ENCODE data around the gene PDE2A. TPM values are rescaled to one million over a fixed set of nuclear protein-coding genes. Genes with fewer than 3 reads are reported as not detected.

Gene PDE2A
- total RNA-seq, 4 donors from 2014 or later, result 40.6 to 68.8 (median 47.6) TPM

- Histone ChIP-seq H3K36me3 (peaks cover 71 to 100% (median 100%) of the 10 kb centered on the region in 4 donors), H3K9me3 (no peaks in the 10 kb centered on the region), H3K4me1 (peaks cover 23 to 47% (median 38%) of the 10 kb centered on the region in 4 donors), H3K27me3 (no peaks in the 10 kb centered on the region), H3K27ac (replicated peaks in 1 of 4) (peak overlapping the region; percentile 26 to 71 (median 61)), H3K4me3 (no peak overlapping the region)
- 60% methylated on average over 11 of the region's 13 CpGs for WGBS
- TF ChIP-seq EP300 (IDR thresholded peaks at IDR 0.05), result no peak
- TF ChIP-seq POLR2AphosphoS5 (IDR thresholded peaks at IDR 0.05), result no peak
- intact Hi-C loops (cut with DNase I), result no loop called here
- no peak for DNase-seq (ENCODE audit: extremely low spot score)
These were observed 30.0 kb upstream of the PDE2A start for GRCh38 chr11:72704028-72704782.

- intact Hi-C loops (cut with DNase I), result no loop called here
- H3K4me1 ChIP-seq, result peaks cover 23 to 47% (median 38%) of the 10 kb centered on the region in 4 donors
- H3K27ac ChIP-seq (replicated peaks in 1 of 4), result peak overlapping the region; percentile 26 to 71 (median 61)
- H3K4me3 ChIP-seq, result peak overlapping the region; percentile 10 to 41 (median 27)
- H3K9me3 ChIP-seq, result no peaks in the 10 kb centered on the region
- no peak for DNase-seq (ENCODE audit: extremely low spot score)
- WGBS, result 31% methylated on average over 5 of the region's 11 CpGs
- no peaks in the 10 kb centered on the region for H3K27me3 ChIP-seq
- TF ChIP-seq EP300 (IDR thresholded peaks at IDR 0.05), result no peak
- no peak for TF ChIP-seq CTCF (IDR thresholded peaks at IDR 0.05)
- peak in 1 of 2 donors; percentile 2 for TF ChIP-seq POLR2AphosphoS5 (IDR thresholded peaks at IDR 0.05)
- no peak for TF ChIP-seq POLR2A (IDR thresholded peaks at IDR 0.05; ENCODE audit: low read depth)
- H3K36me3 ChIP-seq, result peaks cover 71 to 100% (median 100%) of the 10 kb centered on the region in 4 donors
These were observed 29.2 kb upstream of the PDE2A start for GRCh38 chr11:72703267-72704008.

- Histone ChIP-seq H3K36me3 (peaks cover 71 to 100% (median 100%) of the 10 kb centered on the region in 4 donors), H3K9me3 (no peaks in the 10 kb centered on the region), H3K4me3 (peak overlapping the region; percentile 10 to 41 (median 27)), H3K27ac (replicated peaks in 1 of 4) (peak overlapping the region; percentile 26 to 71 (median 61)), H3K27me3 (no peaks in the 10 kb centered on the region), H3K4me1 (peaks cover 23 to 47% (median 38%) of the 10 kb centered on the region in 4 donors)
- WGBS, result 58% methylated on average over 10 of the region's 15 CpGs
- DNase-seq (ENCODE audit: extremely low spot score), result no peak
- intact Hi-C loops (cut with DNase I), result no loop called here
- no peak for TF ChIP-seq POLR2AphosphoS5 (IDR thresholded peaks at IDR 0.05)
These were observed 28.5 kb upstream of the PDE2A start for GRCh38 chr11:72702577-72703241.

- H3K36me3 ChIP-seq, result peaks cover 70 to 100% (median 100%) of the 10 kb centered on the region in 4 donors
- no CpG with 5 or more reads among the region's 7 CpGs for WGBS
- H3K4me1 ChIP-seq, result peaks cover 23 to 48% (median 39%) of the 10 kb centered on the region in 4 donors
- H3K4me3 ChIP-seq, result peak overlapping the region; percentile 10 to 41 (median 27)
- TF ChIP-seq POLR2AphosphoS5 (IDR thresholded peaks at IDR 0.05), result no peak
- TF ChIP-seq POLR2A (IDR thresholded peaks at IDR 0.05; ENCODE audit: low read depth), result no peak
- no peak for TF ChIP-seq EP300 (IDR thresholded peaks at IDR 0.05)
- TF ChIP-seq CTCF (IDR thresholded peaks at IDR 0.05), result no peak
- no peak for DNase-seq (ENCODE audit: extremely low spot score)
- peak overlapping the region in 1 of 4 donors; percentile 71 for H3K27ac ChIP-seq (replicated peaks in 1 of 4)
- intact Hi-C loops (cut with DNase I), result no loop called here
- H3K27me3 ChIP-seq, result no peaks in the 10 kb centered on the region
- no peaks in the 10 kb centered on the region for H3K9me3 ChIP-seq
These were observed 27.9 kb upstream of the PDE2A start for GRCh38 chr11:72702096-72702495.

GRCh38 chr11:72701466-72701865 is 27.2 kb upstream of the PDE2A start:
- TF ChIP-seq CTCF (IDR thresholded peaks at IDR 0.05), result no peak
- TF ChIP-seq POLR2A (IDR thresholded peaks at IDR 0.05; ENCODE audit: low read depth), result no peak
- TF ChIP-seq POLR2AphosphoS5 (IDR thresholded peaks at IDR 0.05), result no peak
- no peak for TF ChIP-seq EP300 (IDR thresholded peaks at IDR 0.05)
- peaks cover 70 to 100% (median 100%) of the 10 kb centered on the region in 4 donors for H3K36me3 ChIP-seq
- no peaks in the 10 kb centered on the region for H3K27me3 ChIP-seq
- intact Hi-C loops (cut with DNase I), result no loop called here
- no peaks in the 10 kb centered on the region for H3K9me3 ChIP-seq
- DNase-seq (ENCODE audit: extremely low spot score), result no peak
- 89% methylated on average over 7 of the region's 10 CpGs for WGBS
- peaks cover 23 to 48% (median 37%) of the 10 kb centered on the region in 4 donors for H3K4me1 ChIP-seq
- H3K4me3 ChIP-seq, result peak overlapping the region in 1 of 4 donors; percentile 41
- no peak overlapping the region for H3K27ac ChIP-seq (replicated peaks in 1 of 4)

All from esophagus muscularis mucosa (tissue), 4 donors.